ENCODE data around the gene PUSL1.
A peak's percentile ranks its signal among the peaks of the same experiment; 100 is the strongest.
"Not testable (repeated sequence)": the region's sequence is repeated elsewhere in the genome, so short reads cannot be mapped to it uniquely, and the experiment has no call there.

The PUSL1 gene

GRCh38 chr1:1311107-1312104, 3.0 kb downstream of the PUSL1 start:
- no peak for DNase-seq

- DNase-seq, result no peak
Measured at GRCh38 chr1:1312450-1313314, 4.3 kb downstream of the PUSL1 start.

DNA sequence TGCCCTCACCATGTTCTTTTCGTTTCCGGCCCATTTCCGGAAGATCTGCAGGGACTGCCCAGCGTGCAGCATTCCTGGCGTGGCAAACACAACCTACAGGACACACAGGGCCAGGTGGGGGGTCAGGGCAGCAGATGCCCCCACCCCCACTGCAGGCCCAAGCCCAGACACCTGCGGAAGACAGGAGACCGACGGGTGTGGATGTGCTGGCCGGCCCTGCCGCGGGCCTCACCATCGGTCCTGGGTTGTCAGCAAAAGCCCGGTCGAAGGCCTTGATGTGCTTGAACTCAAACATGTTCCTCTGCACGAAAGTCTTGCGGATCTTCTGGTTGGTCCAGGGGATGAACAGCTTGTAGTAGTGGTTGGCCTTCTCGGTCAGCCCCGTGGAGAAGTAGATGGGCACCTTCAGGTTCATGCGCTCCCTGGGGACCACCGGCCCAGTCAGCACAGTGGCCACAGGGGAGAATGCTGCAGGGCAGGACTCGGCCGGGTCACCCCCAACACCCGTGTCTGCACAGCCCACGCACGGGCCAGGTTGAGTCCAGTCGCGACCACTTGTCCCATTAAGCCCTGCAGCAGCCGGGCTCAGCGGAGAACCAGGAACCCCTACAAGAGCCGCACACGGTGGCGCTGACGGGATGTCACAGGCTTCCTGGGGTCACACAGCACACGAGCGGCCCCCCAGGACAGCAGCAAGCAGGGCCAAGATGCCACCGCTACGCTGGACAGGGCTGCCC, 5.3 kb downstream of the PUSL1 start:
- DNase-seq, result no peak

- DNase-seq, result no peak
Measured at GRCh38 chr1:1314237-1314586, 5.8 kb downstream of the PUSL1 start.

GRCh38 chr1:1314678-1315335, 6.4 kb downstream of the PUSL1 start:
- no peak for DNase-seq

GRCh38 chr1:1315435-1315954, 7.1 kb downstream of the PUSL1 start:
- DNase-seq, result peak; percentile 98

DNA sequence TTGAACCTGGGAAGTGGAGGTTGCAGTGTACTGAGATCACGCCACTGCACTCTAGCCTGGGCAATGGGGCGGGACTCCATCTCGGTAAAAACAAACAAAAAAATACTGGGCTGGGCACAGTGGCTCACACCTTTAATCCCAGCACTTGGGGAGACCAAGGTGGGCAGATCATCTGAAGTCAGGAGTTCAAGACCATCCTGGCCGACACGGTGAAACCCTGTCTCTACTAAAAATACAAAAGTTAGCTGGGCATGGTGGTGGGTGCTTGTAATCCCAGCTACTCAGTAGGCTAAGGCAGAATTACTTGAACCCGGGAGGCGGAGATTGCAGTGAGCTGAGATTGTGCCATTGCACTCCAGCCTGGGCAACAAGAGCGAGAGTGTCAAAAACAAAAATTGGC, 7.8 kb downstream of the PUSL1 start:
- DNase-seq, result not testable (repeated sequence)

DNA sequence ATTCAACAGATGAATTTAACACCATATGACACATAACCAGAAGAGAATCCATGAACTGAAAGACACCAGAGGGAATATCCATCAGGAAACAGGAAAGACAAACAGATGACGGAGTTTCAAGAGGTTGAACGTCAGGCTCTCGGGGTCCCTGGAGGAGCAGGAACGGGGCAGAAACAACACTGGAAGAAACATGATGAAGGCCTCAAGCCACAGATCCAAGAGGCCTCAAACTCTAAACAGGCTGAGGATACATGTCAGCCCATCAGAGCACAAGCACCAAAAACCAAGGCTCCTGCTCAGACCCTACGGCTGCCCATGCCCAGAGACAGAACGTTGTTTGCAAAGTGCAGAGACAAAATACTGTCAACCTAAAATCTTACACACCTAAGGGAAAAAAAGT, 9.0 kb downstream of the PUSL1 start:
- DNase-seq, result no peak

- DNase-seq, result peak; percentile 80
Measured at GRCh38 chr1:1318131-1318652, 9.8 kb downstream of the PUSL1 start.

DNA sequence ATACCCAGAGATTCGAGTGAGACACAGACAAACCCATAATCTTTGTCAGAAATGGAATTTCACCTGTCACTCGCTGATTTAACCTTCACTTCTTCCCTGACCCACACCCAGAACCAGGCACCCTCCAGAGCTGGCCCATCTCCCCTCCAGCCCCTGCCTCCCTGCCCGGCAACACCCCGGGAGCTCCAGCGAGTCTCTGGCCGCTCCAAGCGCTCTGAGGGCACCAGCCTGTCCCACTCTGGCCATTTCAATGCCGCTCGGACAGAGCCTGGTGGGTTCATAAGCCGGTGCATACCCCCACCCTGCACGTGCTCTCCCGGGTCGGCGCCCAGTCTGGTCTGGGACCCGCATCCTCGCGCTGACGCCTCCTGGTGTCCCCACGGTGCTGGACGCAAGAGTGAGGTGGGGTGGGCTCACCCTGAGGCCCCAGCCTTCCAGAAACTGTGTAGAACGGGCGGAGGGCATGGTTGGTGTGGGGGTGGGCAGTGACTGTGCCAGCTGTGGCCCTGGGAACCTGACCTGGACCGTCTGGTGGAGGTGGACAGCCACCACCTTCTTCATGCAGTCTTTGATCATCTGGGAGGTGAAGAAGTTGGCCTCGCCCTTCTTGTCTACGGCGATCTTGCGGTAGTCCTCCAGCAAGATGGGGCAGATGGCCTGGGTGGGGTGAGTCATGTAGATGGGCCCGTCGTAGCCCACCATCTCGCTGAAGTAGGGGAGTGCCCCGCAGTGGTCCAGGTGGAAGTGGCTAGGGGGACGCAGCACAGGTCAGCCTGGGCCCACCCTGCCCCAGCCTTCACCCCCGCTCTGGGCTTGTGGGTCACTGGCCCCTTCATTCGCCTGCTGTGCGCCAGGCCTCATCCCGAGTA, 10.6 kb downstream of the PUSL1 start:
- DNase-seq, result no peak

- DNase-seq, result no peak
Measured at GRCh38 chr1:1319646-1319941, 11.2 kb downstream of the PUSL1 start.

DNA sequence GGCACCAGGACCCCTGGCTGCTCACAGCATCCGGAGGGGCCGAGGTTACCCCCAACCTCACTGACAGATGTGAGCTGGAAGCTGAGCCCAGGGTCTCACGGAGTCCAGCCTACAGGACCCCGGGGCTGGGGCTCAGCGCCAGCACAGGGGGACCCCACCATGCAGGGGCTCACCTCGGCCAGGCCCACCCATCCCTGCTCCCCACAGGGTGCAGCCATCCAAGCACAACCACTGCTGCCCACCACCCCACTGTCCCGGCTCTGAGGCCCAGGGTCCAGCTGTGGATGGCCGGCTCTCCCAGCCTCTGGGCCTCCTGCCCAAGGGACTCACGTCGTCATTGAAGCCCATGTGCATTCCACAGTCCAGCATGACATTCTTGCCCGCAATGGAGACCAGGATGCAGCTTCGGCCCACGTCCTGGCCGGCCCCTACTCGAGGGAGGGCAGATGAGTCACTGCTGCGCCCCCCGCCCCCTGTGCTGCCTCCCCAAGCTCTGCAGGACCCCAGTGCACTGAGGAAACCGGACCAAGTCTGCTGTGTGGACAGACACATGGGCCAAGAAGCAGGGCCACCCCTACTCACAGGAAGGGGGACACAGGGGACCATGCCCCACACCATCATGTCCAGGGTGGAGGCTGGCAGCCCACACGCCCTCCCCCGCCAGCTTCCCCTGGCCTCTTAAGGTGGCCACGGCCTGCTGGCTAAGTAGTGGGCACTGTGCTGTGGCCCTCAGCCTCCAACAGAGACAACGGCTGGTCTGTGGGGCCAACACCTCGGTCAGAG, 12.5 kb downstream of the PUSL1 start:
- no peak for DNase-seq

- no peak for DNase-seq
Measured at GRCh38 chr1:1321477-1321876, 13.1 kb downstream of the PUSL1 start.

DNA sequence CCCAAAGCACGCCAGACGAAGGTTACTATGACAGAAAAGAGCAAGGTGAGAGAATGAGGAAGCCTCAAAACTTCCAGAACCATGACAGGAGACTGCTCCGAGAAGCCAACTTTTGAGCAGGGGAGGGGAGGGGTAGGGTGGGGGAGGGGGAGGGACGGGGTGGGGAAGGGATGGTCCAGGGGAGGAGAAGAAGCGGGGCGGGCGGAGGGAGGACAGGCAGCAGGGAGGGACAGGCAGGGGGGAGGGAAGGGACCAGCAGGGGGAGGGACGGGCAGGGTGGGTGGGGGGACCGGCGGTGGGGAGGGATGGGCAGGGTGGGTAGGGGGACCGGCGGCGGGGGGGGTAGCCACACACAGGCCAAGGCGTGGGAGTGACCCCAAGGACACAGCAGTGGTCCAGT, 14.0 kb downstream of the PUSL1 start:
- no peak for DNase-seq

GRCh38 chr1:1322952-1323351, 14.6 kb downstream of the PUSL1 start:
- DNase-seq, result no peak

DNA sequence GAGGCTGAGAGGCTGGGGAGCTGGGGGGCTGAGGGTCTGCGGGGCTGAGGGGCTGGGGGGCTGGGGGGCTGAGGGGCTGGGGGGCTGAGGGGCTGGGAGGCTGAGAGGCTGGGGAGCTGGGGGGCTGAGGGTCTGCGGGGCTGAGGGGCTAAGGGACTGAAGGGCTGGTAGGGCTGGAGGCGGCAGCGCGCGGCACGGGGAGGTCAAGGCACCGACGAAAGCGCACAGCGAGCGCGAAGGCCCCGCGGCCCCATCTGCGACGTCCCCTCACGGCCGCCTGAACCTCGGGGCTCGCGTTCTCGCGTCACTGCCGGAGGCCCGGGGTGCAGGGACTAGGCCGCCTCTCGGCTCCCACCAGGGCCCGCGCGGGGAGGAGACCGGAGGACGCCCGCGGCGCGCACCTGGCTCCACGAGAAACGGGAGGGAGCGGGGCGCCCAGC, 15.7 kb downstream of the PUSL1 start:
- no peak for DNase-seq

- peak; percentile 98 for DNase-seq
Measured at GRCh38 chr1:1324524-1325287, 16.3 kb downstream of the PUSL1 start, which contains the start of the genes CPTP and INTS11. CPTP (plus strand) TSS chr1:1324802; CDS start chr1:1326911, 2,109 bp downstream. INTS11 (minus strand) TSS chr1:1324660; CDS start chr1:1324608, 52 bp downstream.

DNA sequence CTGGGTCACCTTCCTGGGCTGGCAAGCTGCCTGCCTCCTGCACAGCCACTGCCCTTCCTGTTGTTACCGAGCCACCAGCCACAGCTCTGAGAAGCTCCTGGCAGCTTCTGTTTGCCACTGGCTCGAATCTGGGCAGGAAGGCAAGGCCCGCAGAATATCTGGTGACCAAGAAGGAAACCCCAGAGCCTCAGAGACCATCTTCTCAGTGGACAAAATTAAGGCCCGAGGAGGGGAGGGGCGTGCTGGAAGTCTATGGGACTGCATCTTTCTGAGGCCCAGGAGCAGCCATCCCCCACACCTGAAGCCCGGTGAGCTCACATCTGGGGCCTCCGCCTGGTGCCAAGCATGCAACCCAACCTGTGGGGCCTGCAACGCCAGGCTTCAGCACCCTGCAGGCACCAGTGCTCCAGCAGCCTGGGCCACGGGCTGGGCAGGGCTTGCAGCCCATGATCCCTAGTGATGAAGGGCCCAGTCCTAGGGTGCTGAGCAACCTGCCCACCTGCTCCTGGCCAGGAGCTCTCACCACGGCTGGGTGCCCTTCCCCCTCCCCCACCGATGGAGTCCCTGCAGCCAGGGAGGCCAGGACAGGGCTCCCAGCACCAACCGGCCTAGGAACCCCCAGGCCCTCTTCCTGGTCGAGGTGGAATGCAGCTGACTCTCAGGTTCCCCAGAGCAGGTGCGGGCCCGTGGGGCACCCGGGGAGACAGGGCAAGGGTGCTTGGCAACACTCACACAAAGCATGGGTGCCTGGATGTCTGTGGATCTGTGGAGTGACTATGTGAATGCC, 17.1 kb downstream of the PUSL1 start:
- no peak for DNase-seq

All from NCI-H510A (cell line).